HT1080 (cell line): ENCODE results near the gene PHACTR1. TPM values are rescaled to one million over a fixed set of nuclear protein-coding genes. Genes with fewer than 3 reads are reported as not detected.
"Not testable (repeated sequence)": the region's sequence is repeated elsewhere in the genome, so short reads cannot be mapped to it uniquely, and the experiment has no call there.

ENCODE experiments used
- DNase-seq: peaks from one replicate; pipeline ENCODE4 v3.0.0-alpha.2; 2015; ENCODE audit warnings: low read depth
- total RNA-seq: library from RNA; depleted of rRNA; stranded (reverse); fragments of >200 nt; shearing (Covaris generic); gene quantifications from 2 replicates; pipeline ENCODE4 v1.2.3, GENCODE V29; 2014

Gene PHACTR1
- total RNA-seq, 1 experiment from 2014 or later: 7.8 TPM

GRCh38 chr6:13226071-13226470 lies 509.5 kb downstream of the PHACTR1 start:
- DNase-seq: no peak

DNA sequence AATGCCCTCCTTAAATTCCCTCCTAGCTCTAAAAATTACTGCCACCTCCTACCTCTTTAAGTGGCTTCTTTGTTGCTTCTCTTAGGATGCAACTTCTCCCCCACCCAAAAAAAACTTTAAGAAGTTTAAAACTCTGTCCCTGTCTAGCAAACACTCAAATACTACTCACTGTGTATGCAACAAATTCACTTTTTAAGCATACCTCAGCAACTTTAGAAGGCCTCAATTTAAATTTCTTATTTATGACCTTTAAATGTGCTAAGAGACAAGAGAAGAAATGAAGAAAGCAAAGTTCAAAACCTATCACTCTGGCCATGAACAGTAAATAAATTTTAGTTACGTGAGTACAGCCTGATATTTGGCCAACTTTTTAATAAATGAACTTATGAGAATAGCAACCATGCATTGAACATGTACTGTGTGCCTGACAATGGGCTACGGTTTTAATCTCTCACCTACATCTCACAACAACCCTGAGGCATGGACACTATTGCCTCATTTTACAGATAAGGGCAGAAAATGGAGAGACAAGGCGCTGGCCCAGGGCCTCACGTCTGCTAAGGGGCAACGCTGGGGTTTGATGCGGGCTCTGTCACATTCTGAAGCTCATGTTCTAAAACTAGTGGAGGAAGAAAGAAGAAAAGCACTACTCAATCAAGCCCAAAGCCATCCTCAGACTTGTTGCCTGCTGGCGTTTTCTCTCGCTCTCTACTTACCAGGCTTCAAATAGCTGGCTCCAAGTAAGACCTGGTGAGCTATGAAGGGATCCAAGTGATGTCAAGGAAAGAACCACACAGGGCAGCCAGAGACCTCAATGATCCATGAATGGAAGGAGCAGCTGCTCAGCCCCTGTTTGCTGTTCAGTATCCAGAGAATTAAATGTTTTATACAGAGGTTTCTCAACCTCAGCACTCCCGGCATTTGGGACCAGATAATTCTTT lies 512.0 kb downstream of the PHACTR1 start:
- no peak for DNase-seq

DNA sequence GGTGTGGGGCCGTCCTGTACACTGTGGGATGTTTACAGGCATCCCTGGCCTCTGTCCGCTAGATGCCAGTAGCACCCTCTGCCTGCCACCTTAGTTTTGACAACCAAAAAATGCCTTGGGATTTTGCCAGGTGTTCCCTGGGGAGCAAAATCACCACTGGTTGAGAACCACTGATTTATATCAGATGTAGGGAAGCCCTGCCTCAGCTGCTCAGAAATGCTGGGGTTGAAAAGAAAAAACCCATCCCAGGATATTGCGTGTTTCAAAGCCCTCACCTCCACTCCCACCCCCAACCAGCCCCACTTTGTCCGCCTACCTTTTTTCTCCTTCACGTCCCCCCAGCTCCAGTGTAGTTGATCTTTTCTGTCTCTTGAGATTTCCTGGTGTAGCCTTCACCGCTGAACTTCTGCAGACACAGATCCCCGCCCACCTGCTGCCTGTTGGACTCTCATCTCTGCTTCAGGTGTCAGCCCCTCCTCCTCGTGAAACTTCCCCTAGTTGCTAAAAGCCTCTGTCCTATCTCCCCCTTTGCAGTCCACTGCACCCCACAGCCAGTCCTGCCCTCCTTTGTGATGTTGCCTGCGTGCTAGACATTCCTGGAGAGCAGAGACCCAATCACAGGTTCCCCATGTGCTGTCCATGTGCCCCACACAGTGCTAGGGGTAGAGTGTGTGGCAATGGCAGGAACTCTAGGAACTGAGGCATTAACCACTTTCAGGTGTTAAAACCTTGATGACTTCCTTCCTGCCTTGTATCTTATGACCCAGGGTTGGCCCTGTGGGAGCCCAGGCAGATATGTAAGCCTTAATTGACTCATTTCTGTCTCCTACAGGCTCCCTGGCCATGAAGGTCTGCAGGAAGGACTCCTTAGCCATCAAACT lies 512.9 kb downstream of the PHACTR1 start:
- DNase-seq: no peak

GRCh38 chr6:13233106-13233505 lies 516.5 kb downstream of the PHACTR1 start:
- no peak for DNase-seq

DNA sequence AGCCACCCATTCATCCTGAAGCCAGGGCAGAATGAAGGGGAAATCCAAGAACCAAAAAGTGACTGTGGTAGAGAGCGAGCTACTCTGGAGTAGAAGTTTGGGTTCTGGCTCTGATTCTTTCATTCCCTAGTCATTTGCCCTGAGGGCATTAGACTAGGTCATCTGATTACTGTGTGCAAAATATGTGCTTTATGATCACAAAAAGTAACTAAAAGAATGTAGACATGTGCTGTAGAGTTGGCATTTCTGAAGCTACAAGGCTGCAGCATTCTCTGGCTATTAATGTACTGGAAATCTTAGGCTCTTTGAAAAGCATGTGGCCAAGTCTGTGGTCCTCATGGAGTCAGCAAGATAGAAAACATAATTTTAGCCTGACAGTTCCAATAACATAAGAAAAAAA lies 517.6 kb downstream of the PHACTR1 start:
- no peak for DNase-seq

DNA sequence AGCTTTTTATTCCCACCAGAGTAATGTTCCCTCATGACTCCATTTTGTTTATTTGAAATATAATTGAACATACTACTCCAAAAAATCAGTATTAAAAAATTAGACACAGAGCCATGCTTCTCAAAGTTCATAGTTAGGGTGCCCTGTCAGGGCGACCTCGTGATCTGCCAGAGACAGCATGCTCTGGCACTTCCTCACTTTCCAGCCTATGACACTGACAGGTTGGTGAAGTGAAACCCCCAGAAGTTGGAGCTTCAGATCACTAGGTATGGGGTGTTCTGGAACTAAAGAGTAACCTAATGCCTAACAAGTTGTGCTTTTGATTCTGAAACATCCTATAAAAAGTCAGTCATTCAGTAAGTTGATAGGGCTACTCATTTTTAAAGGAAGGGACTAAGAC lies 518.8 kb downstream of the PHACTR1 start:
- DNase-seq: no peak

- DNase-seq: no peak
These were observed 520.8 kb downstream of the PHACTR1 start for GRCh38 chr6:13237318-13237717.

DNA sequence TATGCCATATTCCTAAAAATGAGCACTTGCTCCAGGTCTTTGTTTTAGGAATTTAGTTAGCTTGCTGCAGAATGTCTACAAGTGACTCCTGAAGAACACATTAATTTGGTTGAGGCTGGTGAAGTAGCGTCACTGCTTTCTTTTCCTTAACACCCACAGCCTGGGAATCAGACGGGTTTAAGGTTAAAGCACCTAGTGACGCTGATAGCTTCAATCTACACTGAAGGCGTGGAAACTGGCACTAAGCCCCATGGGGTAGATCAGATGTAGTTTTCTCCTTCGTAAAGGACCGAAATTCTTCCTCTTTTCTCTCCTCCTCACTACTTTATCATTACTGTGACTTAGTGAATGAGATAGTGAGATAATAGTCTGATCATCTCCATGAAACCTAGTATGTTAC lies 521.5 kb downstream of the PHACTR1 start:
- no peak for DNase-seq

- no peak for DNase-seq
These were observed 522.2 kb downstream of the PHACTR1 start for GRCh38 chr6:13238640-13239216.

DNA sequence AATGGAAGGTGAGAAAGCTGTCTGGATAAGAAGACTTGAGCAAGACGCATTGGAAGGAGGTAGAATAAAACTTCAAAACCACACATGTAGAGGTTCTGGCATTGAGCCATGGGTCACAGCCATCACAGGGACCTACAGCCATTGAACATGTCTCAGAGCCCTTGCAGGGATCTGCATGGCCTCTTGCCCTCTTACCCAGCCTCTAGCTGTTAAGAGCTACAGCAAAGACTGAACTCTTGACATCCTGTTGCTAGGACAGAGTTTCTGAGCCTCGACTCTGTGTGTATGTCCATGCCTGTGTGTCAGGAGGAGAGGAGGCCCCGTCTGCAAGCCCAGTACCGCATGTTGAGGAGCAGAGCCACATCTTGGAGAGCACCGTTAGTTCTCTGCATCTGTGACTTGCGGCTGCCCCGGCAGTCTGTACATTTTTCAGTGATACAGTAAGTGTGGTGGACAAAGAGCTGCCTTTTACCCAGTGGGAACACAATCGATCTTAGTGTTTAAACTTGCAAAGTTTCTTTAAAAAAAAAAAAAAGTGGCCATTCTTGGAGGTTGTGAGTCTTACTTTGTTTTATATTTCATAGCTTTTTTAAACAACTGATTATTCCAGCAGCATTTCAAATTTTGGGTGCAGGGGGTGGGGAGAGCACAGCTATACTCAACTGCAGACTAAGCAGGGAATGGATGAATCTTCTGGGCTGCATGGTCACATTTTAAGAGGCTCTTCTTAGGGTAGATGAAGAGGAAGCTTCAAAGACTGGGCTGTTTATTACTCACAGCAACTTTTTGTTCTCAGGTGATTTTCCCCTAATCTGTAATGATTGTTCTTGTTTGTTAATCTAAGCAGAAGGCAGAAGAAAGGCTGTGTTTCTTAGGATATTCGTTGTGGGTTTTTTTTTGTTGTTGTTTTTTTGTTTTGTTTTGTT lies 523.2 kb downstream of the PHACTR1 start:
- DNase-seq: no peak

- no peak for DNase-seq
These were observed 524.8 kb downstream of the PHACTR1 start for GRCh38 chr6:13241364-13241763.

DNA sequence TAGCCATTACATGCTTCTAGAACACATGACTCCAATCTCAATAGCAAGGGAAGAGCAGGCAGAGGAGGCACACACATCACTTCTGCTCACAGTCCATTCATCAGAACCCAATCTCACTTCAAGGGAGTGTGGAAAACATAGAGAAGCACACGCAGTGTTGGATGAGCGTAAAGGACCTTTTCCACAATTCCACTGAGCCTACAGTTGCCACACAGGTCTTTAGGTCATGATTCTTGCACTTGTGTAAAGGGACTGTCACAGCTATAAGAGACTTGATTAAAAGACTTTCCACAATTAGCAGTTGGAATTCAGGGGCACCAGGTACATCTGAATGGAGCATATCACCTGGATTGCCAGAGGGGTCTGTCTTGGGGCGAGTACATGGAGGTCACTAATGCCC lies 525.6 kb downstream of the PHACTR1 start:
- no peak for DNase-seq

DNA sequence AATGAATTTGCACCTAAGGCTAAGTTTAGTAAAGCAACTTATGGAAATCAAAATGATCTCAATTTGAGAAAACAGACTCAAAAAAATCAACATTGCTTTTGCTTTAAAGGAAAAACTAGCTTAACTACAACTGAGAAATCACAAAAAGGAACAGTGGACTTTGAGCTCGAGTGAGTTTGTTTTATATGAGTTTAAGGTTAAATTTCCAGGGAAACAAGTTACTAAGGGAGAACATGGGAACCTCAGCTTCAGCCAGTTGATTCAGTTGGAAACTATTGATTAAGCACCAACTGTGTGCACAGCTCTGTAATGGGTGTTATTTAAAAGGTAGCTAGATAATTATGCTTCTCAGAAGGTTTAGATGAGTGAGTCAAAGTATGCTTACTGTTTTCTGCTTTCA lies 526.0 kb downstream of the PHACTR1 start:
- no peak for DNase-seq

- DNase-seq: no peak
These were observed 526.5 kb downstream of the PHACTR1 start for GRCh38 chr6:13243033-13243432.

DNA sequence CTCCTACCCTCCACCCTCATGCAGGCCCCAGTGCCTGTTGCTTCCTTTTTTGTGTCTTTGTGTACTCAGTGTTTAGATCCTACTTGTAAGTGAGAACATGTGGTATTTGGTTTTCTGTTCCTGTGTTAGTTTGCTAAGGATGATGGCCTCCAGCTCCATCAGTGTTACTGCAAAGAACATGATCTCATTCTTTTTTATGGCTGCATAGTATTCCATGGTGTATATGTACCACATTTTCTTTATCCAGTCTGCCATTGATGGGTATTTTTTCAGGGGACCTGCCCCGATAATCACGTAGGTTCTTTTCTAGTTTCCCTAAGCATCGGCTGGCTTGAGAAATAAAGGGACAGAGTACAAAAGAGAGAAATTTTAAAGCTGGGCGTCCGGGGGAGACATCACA lies 527.2 kb downstream of the PHACTR1 start:
- not testable (repeated sequence) for DNase-seq

GRCh38 chr6:13247627-13248026 lies 531.1 kb downstream of the PHACTR1 start:
- DNase-seq: no peak

- peak; percentile 61 for DNase-seq
These were observed 531.5 kb downstream of the PHACTR1 start for GRCh38 chr6:13248053-13248452.

DNA sequence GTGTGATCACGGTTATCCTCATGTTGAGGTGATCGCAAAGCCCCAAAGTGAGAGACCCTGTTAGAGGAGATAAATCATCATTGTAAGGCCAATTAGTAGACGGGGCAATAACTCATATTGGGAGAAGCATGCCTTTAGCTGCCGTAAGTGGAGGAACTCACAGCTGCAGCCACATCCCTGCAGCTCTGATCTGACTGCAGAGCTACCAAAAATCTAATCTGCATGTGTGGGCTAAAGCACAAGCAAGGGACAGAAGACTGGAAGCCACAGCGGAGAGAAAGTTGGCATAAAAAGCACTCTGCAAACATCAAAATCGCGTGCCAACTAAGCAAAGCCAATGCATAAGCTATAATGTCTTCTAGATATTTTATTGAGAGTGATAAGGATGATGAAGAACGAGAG lies 532.0 kb downstream of the PHACTR1 start:
- DNase-seq: no peak

DNA sequence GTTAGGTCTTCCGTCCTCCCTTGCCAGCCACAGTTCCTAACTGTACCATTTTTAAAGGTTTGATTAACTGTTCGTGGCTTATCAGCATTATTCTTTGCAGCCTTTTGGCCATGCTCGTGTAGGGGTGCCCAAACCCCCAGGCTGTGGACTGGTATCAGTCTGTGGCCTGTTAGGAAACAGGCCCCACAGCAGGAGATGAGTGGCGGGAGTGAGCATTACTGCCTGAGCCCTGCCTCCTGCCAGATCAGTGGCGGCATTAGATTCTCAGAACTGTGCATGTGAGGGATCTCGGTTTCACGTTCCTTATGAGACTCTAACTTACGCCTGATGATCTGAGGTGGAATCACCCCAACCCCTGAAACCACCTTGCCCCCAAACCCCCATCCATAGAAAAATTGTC lies 532.4 kb downstream of the PHACTR1 start:
- DNase-seq: no peak

DNA sequence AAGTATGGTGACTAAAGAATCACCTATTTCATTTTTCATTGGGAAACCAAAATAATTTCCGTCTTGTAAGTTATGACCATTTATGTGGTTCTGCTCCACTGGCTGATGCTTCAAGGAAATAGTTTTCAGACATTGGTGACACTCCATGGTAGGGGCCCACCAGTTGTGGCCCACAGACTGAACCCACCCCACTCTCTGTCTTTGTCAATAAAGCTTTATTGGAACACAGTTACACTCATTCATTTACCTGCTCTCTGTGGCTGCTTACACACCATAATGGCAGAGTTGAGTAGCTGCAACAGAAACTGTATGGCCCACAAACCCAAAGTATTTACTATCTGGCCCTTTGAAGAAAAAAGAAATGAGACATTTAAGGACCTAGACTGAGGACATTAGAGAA lies 533.2 kb downstream of the PHACTR1 start:
- no peak for DNase-seq

DNA sequence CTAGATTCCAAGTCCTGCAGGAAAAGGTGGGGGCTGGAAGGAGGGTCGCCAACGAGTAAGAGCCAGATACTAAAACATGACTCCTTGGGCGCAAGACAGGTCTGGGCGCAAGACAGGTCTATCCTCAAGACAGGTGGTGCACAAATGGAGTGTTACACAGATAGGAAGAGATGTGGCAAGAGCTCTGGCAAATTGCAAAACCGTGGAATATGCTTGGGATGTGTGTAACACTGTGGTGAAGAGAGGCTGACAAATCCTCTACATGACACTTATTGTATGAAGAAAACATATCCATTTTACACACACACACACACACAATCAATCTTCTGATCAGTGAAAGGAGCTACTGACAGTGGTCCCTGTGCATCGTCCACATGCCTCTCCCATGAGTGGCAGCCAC lies 534.1 kb downstream of the PHACTR1 start:
- no peak for DNase-seq
